RWPE2 (cell line): ENCODE data around the gene CDC42.

Source experiments
- ATAC-seq: fragments of 200-7000 bp; cut with Tn5 transposase; 3 replicates; pipeline ENCODE4 v1.9.1; 2021; ENCODE audit warnings: low read depth
- DNase-seq: peaks from one replicate; pipeline ENCODE4 v3.0.0-alpha.2; 2020; ENCODE audit warnings: low spot score
- H3K27ac ChIP-seq: fragments of 450-650 bp; 2 replicates; pipeline ENCODE4 v1.5.1; 2017; ENCODE audit warnings: mild to moderate bottlenecking; ENCODE audit not compliant: poor library complexity, severe bottlenecking
- H3K27me3 ChIP-seq: fragments of 250-450 bp; sonication (Bioruptor Pico); 2 replicates; pipeline ENCODE4 v1.5.1; 2021; ENCODE audit warnings: mild to moderate bottlenecking, moderate library complexity; ENCODE audit not compliant: insufficient read depth, poor library complexity, severe bottlenecking
- H3K36me3 ChIP-seq: fragments of 250-450 bp; sonication (Bioruptor Pico); 2 replicates; pipeline ENCODE4 v1.5.1; 2020; ENCODE audit warnings: low read depth, mild to moderate bottlenecking, moderate library complexity
- H3K4me1 ChIP-seq: fragments of 250-450 bp; sonication (Bioruptor Pico); 2 replicates; pipeline ENCODE4 v1.5.1; 2021; ENCODE audit warnings: mild to moderate bottlenecking, moderate library complexity; ENCODE audit not compliant: insufficient read depth, poor library complexity, severe bottlenecking
- H3K4me3 ChIP-seq: fragments of 250-450 bp; sonication (Bioruptor Pico); 2 replicates; pipeline ENCODE4 v1.5.1; 2021; ENCODE audit warnings: mild to moderate bottlenecking, moderate library complexity; ENCODE audit not compliant: severe bottlenecking
- H3K9me3 ChIP-seq: fragments of 250-450 bp; sonication (Bioruptor Pico); 2 replicates; pipeline ENCODE4 v1.5.1; 2021; ENCODE audit warnings: mild to moderate bottlenecking, moderate library complexity; ENCODE audit not compliant: severe bottlenecking
- CTCF ChIP-seq: fragments of 450-650 bp; IDR thresholded peaks from one replicate; pipeline ENCODE4 v1.5.1; 2017; ENCODE audit warnings: mild to moderate bottlenecking, moderate library complexity; ENCODE audit not compliant: poor library complexity, severe bottlenecking

The CDC42 gene

GRCh38 chr1:22108339-22109105, 56.0 kb downstream of the CDC42 start:
- ATAC-seq (no peak), DNase-seq (no peak)
- Histone ChIP-seq H3K27ac (no peak overlapping the region), H3K36me3 (peaks cover 81% of the 10 kb centered on the region), H3K4me1 (no peaks in the 10 kb centered on the region), H3K9me3 (no peaks in the 10 kb centered on the region), H3K4me3 (no peak overlapping the region), H3K27me3 (no peaks in the 10 kb centered on the region)
- TF ChIP-seq CTCF, result no peak

- H3K9me3 ChIP-seq, result no peaks in the 10 kb centered on the region
- TF ChIP-seq CTCF, result no peak
- ATAC-seq, result no peak
- peaks cover 83% of the 10 kb centered on the region for H3K36me3 ChIP-seq
- H3K27ac ChIP-seq, result no peak overlapping the region
- no peak overlapping the region for H3K4me3 ChIP-seq
- H3K4me1 ChIP-seq, result no peaks in the 10 kb centered on the region
- DNase-seq, result no peak
- no peaks in the 10 kb centered on the region for H3K27me3 ChIP-seq
These were observed 57.5 kb downstream of the CDC42 start for GRCh38 chr1:22110016-22110415.

- no peak for DNase-seq
- no peaks in the 10 kb centered on the region for H3K4me1 ChIP-seq
- no peaks in the 10 kb centered on the region for H3K9me3 ChIP-seq
- TF ChIP-seq CTCF, result no peak
- ATAC-seq, result no peak
- H3K27ac ChIP-seq, result no peak overlapping the region
- H3K36me3 ChIP-seq, result peaks cover 72% of the 10 kb centered on the region
- H3K4me3 ChIP-seq, result no peak overlapping the region
- H3K27me3 ChIP-seq, result no peaks in the 10 kb centered on the region
These were observed 58.6 kb downstream of the CDC42 start for GRCh38 chr1:22111115-22111514.

- DNase-seq (no peak), ATAC-seq (no peak)
- Histone ChIP-seq H3K27ac (no peak overlapping the region), H3K27me3 (no peaks in the 10 kb centered on the region), H3K4me3 (no peak overlapping the region), H3K36me3 (peaks cover 68% of the 10 kb centered on the region), H3K9me3 (no peaks in the 10 kb centered on the region), H3K4me1 (no peaks in the 10 kb centered on the region)
- TF ChIP-seq CTCF, result no peak
These were observed 59.1 kb downstream of the CDC42 start for GRCh38 chr1:22111620-22112019.

GRCh38 chr1:22112554-22112953, 60.0 kb downstream of the CDC42 start:
- H3K9me3 ChIP-seq, result no peaks in the 10 kb centered on the region
- TF ChIP-seq CTCF, result no peak
- H3K4me1 ChIP-seq, result no peaks in the 10 kb centered on the region
- H3K36me3 ChIP-seq, result peaks cover 68% of the 10 kb centered on the region
- ATAC-seq, result no peak
- no peak for DNase-seq
- H3K27ac ChIP-seq, result no peak overlapping the region
- H3K27me3 ChIP-seq, result no peaks in the 10 kb centered on the region
- H3K4me3 ChIP-seq, result no peak overlapping the region
